Activated CD8-positive, alpha-beta T cell treated with anti-CD3 and anti-CD28 coated beads for 36 hours (primary cell): ENCODE results near the gene ME3. TPM values are rescaled to one million over a fixed set of nuclear protein-coding genes. Genes with fewer than 3 reads are reported as not detected.

Experiments used
- ATAC-seq: fragments of 200-7000 bp; cut with Tn5 transposase; one replicate; pipeline ENCODE4 v1.10.0; 2021; ENCODE audit warnings: mild to moderate bottlenecking, moderate library complexity
- CTCF ChIA-PET: fragments of 350-600 bp; sonication (Branson Sonifier 250); formaldehyde crosslinking; loops from one replicate; lab custom pipeline; 2021; ENCODE audit warnings: antibody characterized with exemption; lab: Charles Lee
- POLR2A ChIA-PET: fragments of 350-600 bp; sonication (Branson Sonifier 250); formaldehyde crosslinking; loops from one replicate; lab custom pipeline; 2021; ENCODE audit warnings: antibody characterized with exemption; lab: Charles Lee
- DNase-seq: peaks from one replicate; pipeline ENCODE4 v3.0.0-alpha.2; 2020
- H3K27ac Mint-ChIP-seq: one replicate; pipeline ENCODE4 v1.8.0; 2021; ENCODE audit warnings: mild to moderate bottlenecking, mixed read lengths
- H3K27me3 Mint-ChIP-seq: one replicate; pipeline ENCODE4 v1.8.0; 2021; ENCODE audit warnings: mixed read lengths
- H3K36me3 Mint-ChIP-seq: one replicate; pipeline ENCODE4 v1.8.0; 2021; ENCODE audit warnings: low read depth, mixed read lengths
- H3K4me1 Mint-ChIP-seq: one replicate; pipeline ENCODE4 v1.8.0; 2021; ENCODE audit warnings: low read depth, mixed read lengths
- H3K4me3 Mint-ChIP-seq: one replicate; pipeline ENCODE4 v1.8.0; 2021; ENCODE audit warnings: mild to moderate bottlenecking, moderate library complexity, mixed read lengths
- H3K9me3 Mint-ChIP-seq: one replicate; pipeline ENCODE4 v1.8.0; 2021; ENCODE audit warnings: mixed read lengths
- CTCF ChIP-seq: fragments of 200-600 bp; IDR thresholded peaks from one replicate; pipeline ENCODE4 v1.8.0; 2022; ENCODE audit warnings: antibody characterized with exemption, mild to moderate bottlenecking
- intact Hi-C: fragments of 100-400 bp; cut with micrococcal nuclease; formaldehyde crosslinking; loops from one replicate; pipeline ENCODE4 v1.10.0; 2022
- total RNA-seq, 2 experiments: library from RNA; stranded (reverse); gene quantifications; one replicate each; pipeline ENCODE4 v1.2.3, GENCODE V29; 2021

Gene ME3
- total RNA-seq, 2 experiments from 2014 or later: 5.0 to 6.2 TPM

- Mint-ChIP-seq H3K27ac (no peak overlapping the region), H3K4me3 (no peak overlapping the region), H3K9me3 (no peaks in the 10 kb centered on the region), H3K36me3 (no peaks in the 10 kb centered on the region), H3K4me1 (no peaks in the 10 kb centered on the region), H3K27me3 (peaks cover 15% of the 10 kb centered on the region)
- no peak for TF ChIP-seq CTCF
- no peak for ATAC-seq
- CTCF ChIA-PET: interaction anchor here (3.5 kb wide), 1 partner anchor 30 kb away, joined by 17 read pairs; no protein-coding TSS in a partner anchor
- POLR2A ChIA-PET: no interaction called here
- intact Hi-C loops: no loop called here
- no peak for DNase-seq
Observed at GRCh38 chr11:86577644-86578636, 94.5 kb downstream of the ME3 start.

- Mint-ChIP-seq H3K36me3 (no peaks in the 10 kb centered on the region), H3K27me3 (peaks cover 16% of the 10 kb centered on the region), H3K4me3 (no peak overlapping the region), H3K4me1 (no peaks in the 10 kb centered on the region), H3K27ac (no peak overlapping the region), H3K9me3 (no peaks in the 10 kb centered on the region)
- no peak for DNase-seq
- ChIA-PET POLR2A (no interaction called here), CTCF (interaction anchor here (3.5 kb wide), 1 partner anchor 31 kb away, joined by 17 read pairs; no protein-coding TSS in a partner anchor)
- no peak for ATAC-seq
- intact Hi-C loops: no loop called here
- no peak for TF ChIP-seq CTCF
Observed at GRCh38 chr11:86576946-86577624, 95.3 kb downstream of the ME3 start.

GRCh38 chr11:86575927-86576326 is 96.5 kb downstream of the ME3 start:
- H3K4me1 Mint-ChIP-seq: no peaks in the 10 kb centered on the region
- intact Hi-C loops: no loop called here
- ChIA-PET POLR2A (no interaction called here), CTCF (interaction anchor here (3.5 kb wide), 1 partner anchor 32 kb away, joined by 17 read pairs; no protein-coding TSS in a partner anchor)
- no peak for TF ChIP-seq CTCF
- no peaks in the 10 kb centered on the region for H3K9me3 Mint-ChIP-seq
- ATAC-seq (no peak), DNase-seq (no peak)
- no peak overlapping the region for H3K4me3 Mint-ChIP-seq
- H3K36me3 Mint-ChIP-seq: no peaks in the 10 kb centered on the region
- H3K27ac Mint-ChIP-seq: no peak overlapping the region
- peaks cover 12% of the 10 kb centered on the region for H3K27me3 Mint-ChIP-seq

GRCh38 chr11:86575208-86575855 is 97.1 kb downstream of the ME3 start:
- POLR2A ChIA-PET: no interaction called here
- DNase-seq (no peak), ATAC-seq (no peak)
- no peak for TF ChIP-seq CTCF
- H3K4me1 Mint-ChIP-seq: no peaks in the 10 kb centered on the region
- intact Hi-C loops: no loop called here
- H3K4me3 Mint-ChIP-seq: no peak overlapping the region
- CTCF ChIA-PET: interaction anchor here (1.0 to 3.5 kb wide), 2 partner anchors 26 to 33 kb away, joined by 3 to 17 read pairs; no protein-coding TSS in a partner anchor
- peaks cover 12% of the 10 kb centered on the region for H3K27me3 Mint-ChIP-seq
- H3K9me3 Mint-ChIP-seq: no peaks in the 10 kb centered on the region
- H3K27ac Mint-ChIP-seq: no peak overlapping the region
- no peaks in the 10 kb centered on the region for H3K36me3 Mint-ChIP-seq
